SIG-M5 treated with dmso at 0.1 percent for 504 hours (cell line): ENCODE results near the gene IQCH.

Experiments used
- DNase-seq: peaks from one replicate; lab custom pipeline; 2025; ENCODE audit not compliant: unreplicated experiment; lab: John Stamatoyannopoulos, UW

Gene IQCH

GRCh38 chr15:67296684-67297083 is 42.1 kb downstream of the IQCH start:
- no peak for DNase-seq

- DNase-seq, result no peak
Measured at GRCh38 chr15:67300266-67301025, 45.9 kb downstream of the IQCH start.

DNA sequence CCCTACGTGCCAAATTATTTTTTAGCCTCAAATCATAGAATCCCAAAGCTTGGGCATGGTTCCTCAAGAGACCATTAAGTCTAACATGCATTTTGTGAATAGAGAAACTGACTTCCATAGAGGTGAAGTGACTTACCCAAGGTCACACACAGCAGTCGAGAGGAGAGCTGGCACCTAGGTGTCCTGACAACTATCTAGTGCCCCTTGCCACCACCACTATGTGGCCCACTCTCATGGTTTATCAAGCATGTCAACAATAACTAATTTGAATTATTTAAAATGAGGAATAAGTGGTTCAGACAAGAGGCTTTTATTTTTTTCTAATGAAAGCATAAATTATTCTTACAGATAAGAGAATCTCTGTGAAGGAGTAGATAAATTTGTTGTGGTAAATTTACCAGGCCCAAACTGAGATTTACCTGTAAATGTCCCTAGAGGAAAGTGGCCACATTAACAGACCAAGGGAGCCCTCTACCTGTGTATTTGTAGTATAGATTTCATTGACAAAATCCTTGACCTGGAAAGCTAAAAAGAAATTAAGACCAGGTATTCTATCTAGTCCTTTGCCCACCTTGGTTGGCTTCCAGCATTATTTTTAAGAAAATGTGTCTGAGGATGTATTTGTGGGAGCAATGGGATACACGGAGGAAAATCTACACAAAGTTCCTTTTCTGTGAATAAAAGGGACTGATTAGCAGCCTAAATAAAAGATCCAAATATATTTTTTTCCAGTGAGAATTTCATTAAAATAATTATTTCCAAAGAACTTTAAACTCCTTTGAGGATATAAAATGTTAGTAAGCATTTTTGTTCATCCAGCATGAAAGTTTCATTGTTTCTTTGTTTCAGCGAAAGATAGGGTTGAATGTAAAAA is 49.1 kb downstream of the IQCH start:
- peak; percentile 18 for DNase-seq

DNA sequence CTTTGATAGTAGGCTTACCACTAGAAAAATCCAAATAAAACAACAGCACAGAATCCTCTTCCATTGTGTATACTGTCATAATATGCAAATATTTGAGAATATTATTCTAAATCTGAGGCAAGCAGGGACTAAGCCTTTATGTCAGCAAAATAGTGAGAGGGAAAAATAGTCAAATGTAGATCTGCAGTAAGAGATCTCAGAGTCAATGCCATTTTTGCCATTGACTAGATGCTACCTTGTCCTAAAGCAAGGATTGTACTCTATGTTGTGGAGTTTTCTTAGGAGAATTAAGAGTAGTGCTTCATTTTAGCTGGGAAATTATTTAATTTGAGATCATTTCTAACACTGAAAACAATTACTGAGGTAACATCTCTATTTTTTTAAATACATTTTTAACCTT is 50.2 kb downstream of the IQCH start:
- DNase-seq, result no peak

- DNase-seq, result peak; percentile 4
Measured at GRCh38 chr15:67305506-67305905, 50.9 kb downstream of the IQCH start.

DNA sequence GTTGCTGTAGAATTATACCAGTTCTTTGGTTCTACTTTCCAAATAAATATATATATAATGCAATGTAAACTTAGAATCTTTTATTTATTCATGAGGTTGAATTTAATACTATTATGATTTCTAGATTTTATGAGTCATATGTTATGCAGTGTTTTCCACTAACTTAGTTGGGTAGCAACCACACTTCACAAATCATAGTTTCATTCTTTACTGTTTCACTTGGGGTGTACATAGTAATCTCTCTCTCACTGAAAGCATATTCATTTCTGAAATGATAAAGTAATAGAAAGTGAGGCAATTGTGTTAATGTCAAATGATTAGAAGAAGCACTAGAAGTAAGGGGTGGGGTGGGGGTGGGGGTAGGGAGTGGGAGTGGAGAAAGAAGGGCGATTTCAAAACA is 52.6 kb downstream of the IQCH start:
- no peak for DNase-seq

DNA sequence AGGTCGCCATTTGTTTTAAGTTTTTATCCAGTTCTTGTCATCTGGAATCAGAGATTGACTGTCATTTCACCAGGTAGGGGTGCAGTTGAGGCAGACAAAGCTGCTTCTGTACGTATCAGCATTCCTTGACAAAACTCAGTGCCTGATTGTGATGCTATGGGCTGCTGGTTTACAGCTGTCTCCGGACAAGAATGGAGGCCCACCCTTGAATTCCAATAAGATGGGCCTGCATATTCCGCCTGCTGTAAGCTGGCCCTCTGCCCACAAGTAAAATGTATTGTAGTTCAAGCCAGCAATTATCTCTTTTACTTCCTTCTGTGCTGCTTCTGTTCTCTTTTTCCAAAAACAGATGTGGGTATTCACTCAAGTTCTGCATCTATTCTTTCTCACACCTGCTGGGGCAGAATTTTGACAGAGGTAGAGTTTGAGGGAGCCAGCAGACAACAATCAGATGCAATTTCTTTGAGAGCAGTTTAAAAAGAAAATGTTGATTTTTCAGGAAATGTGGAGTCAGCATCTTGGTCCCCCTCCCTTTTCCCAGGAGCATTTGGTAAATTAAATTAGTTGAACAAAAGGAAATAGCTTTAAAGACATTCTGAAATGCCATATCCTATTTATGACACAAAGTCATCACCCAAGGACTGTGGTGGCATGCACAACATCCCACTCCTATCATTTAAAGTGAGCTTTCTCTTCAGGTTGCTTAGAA is 53.5 kb downstream of the IQCH start:
- DNase-seq, result no peak

GRCh38 chr15:67311731-67312130 is 57.1 kb downstream of the IQCH start:
- DNase-seq, result no peak

- no peak for DNase-seq
Measured at GRCh38 chr15:67319961-67320360, 65.4 kb downstream of the IQCH start.

GRCh38 chr15:67321352-67321751 is 66.8 kb downstream of the IQCH start:
- no peak for DNase-seq

DNA sequence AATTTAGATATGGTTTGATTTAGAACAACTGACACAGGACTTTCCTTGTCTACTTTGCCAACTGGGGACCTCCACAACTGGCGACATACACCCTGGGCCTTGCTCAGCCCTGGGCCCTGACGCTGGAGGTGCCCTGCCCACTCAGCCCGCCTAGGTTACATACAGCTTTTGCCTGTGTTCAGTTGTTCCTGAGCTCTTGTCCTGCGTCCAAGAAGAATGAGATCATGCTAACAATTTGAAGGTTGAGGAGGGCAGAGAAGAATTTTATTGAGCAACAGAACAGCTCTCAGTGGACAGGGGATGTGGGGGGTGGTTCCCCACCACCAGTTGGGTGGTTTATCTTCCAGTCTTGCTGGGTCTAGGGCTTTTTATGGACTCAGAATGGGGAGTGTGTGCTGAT is 67.9 kb downstream of the IQCH start:
- no peak for DNase-seq

DNA sequence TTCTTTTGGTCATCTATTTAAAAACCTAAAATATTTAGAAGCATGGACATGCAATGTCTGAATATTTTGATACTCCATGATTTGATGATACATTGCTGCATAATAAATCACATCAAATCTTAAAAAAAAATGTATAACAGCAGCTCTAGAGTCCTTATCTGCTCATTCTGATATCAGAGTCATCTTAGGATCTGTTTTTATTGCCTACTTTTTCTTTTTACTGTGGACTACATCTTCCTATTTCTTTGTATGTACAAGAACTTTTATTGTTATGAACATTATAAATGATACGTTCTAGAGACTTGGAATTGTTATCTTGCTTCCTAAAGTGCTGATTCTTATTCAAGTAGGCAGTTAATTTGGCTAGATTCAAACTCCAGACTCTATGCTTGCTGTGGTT is 72.7 kb downstream of the IQCH start:
- no peak for DNase-seq

- no peak for DNase-seq
Measured at GRCh38 chr15:67327737-67328136, 73.2 kb downstream of the IQCH start.

DNA sequence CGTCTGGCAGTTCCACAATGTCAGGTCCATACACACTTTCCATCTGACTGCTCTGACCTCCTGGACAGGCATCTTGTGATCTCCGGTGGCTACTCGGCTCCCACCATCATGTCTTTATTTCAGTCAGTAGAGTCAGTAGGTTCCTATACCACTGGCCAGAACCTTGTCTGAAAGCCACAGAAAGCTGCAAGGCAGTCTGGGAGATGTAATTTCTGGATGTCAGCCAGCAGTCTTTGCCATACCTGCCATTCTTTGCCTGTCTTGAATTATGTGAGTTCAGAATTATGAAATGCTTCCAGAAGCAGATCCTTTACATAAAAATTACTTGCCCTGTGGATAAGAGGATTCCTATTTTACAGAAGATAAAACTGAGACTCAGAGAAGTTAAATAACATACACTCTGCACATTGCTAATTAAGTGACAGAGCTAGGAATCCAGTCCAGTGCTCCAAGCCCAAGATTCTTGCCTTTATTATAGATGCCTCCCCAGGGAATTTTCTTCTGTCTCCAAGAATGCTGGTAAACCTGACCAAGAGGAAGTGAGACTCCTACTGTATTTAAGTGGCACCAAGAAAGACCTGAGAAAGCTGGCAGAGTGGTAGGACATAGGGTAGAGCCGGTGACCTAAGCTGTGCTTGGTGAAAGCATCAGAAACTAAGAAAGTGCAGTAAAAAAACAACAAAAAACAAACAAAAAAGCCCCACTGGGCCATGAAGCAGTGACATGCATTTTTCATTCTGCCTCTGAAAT is 75.6 kb downstream of the IQCH start:
- no peak for DNase-seq

DNA sequence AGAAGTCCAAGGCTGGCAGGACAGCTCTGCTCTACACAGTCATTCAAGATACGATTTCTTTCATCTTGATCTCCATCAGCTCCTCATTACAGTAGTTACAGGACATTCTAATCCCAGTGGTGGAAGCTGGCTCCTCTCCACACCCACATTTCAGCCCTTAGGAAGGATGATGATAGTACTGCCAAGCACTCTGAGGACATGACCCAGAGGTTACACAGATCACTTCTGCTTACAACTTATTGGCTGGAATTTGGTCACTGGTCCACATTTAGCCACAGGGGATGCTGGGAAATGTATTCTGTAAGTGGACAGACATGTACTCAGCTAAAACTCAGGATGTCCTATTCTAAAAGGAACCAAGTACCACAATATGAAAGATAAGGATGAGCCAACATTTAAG is 77.1 kb downstream of the IQCH start:
- no peak for DNase-seq

- no peak for DNase-seq
Measured at GRCh38 chr15:67335026-67335425, 80.4 kb downstream of the IQCH start.

- no peak for DNase-seq
Measured at GRCh38 chr15:67335534-67336222, 81.1 kb downstream of the IQCH start.

DNA sequence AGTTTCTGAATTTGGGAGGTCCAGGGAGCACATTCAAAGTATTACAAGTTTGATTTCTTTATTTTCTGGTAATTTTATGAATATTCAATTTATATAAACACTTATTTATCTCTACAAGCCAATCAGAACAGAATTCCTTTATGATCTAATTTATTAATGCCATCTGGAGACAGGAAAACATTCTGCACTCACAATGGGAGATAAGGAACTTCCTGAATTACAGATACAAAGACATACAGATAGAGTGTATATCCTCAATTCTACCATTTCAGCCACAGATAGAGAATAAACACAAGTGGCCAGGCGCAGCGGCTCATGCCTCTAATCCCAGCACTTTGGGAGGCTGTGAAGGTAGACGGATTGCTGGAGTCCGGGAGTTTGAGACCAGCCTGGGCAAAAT is 86.0 kb downstream of the IQCH start:
- DNase-seq, result no peak

- no peak for DNase-seq
Measured at GRCh38 chr15:67341539-67341938, 87.0 kb downstream of the IQCH start.

GRCh38 chr15:67343206-67343605 is 88.6 kb downstream of the IQCH start:
- DNase-seq, result no peak
